ENCODE data around the gene MPST. TPM values are rescaled to one million over a fixed set of nuclear protein-coding genes. Genes with fewer than 3 reads are reported as not detected.

MPST gene
- total RNA-seq, 1 experiment from 2014 or later = 68.6 TPM

- H2AFZ ChIP-seq (ENCODE audit: low read depth, low read length, poor library complexity, severe bottlenecking) = no peak overlapping the region
- POLR2A ChIA-PET = no interaction called here
- DNase-seq (ENCODE audit: low read depth, low spot score) (no peak), ATAC-seq (no peak)
- no peaks in the 10 kb centered on the region for H4K20me1 ChIP-seq (ENCODE audit: insufficient read depth)
- H3K9me2 ChIP-seq (ENCODE audit: insufficient read depth) = no peaks in the 10 kb centered on the region
- intact Hi-C loops (cut with micrococcal nuclease) = no loop called here
- H3K27ac ChIP-seq (ENCODE audit: low read depth, low read length) = no peak overlapping the region
- TF ChIP-seq CTCF (IDR thresholded peaks at IDR 0.05 in 2 of 3, conservative IDR thresholded peaks at IDR 0.05 in 1 of 3; ENCODE audit: borderline replicate concordance in 1 of 3, insufficient read depth in 1 of 3, low read depth in 2 of 3, low read length in 2 of 3) (no peak), ATF3 (IDR thresholded peaks at IDR 0.05) (no peak), EZH2 (IDR thresholded peaks at IDR 0.05) (no peak), REST (IDR thresholded peaks at IDR 0.05; ENCODE audit: low read depth) (no peak), ZBTB33 (IDR thresholded peaks at IDR 0.05; ENCODE audit: extremely low read depth, insufficient replicate concordance, low read length) (no peak), RAD21 (IDR thresholded peaks at IDR 0.05; ENCODE audit: low read depth) (no peak), CBX3 (IDR thresholded peaks at IDR 0.05; ENCODE audit: low read depth) (no peak), YY1 (IDR thresholded peaks at IDR 0.05; ENCODE audit: extremely low read depth, insufficient replicate concordance, low read depth, low read length) (no peak), SP1 (IDR thresholded peaks at IDR 0.05; ENCODE audit: low read depth) (no peak), ELF1 (IDR thresholded peaks at IDR 0.05; ENCODE audit: borderline replicate concordance, low read depth) (no peak), POLR2AphosphoS5 (IDR thresholded peaks at IDR 0.05; ENCODE audit: low read depth, low read length) (no peak), TCF7L2 (IDR thresholded peaks at IDR 0.05; ENCODE audit: borderline replicate concordance, extremely low read depth, insufficient read depth, insufficient read length) (no peak), EZH2phosphoT487 (IDR thresholded peaks at IDR 0.05; ENCODE audit: borderline replicate concordance) (no peak), SRF (IDR thresholded peaks at IDR 0.05; ENCODE audit: low read depth) (no peak), ZFX (IDR thresholded peaks at IDR 0.05) (no peak)
- no peaks in the 10 kb centered on the region for H3K9me3 ChIP-seq (ENCODE audit: control insufficient read depth in 1 of 2, insufficient read depth in 1 of 2, low read depth in 1 of 2, low read length in 2 of 2)
- RAD21 ChIA-PET (ENCODE audit: low non-redundant PET in 1 of 2, low total read pairs in 2 of 2, uncharacterized antibody in 2 of 2, unreplicated experiment in 2 of 2) = no interaction called here
- H3K36me3 ChIP-seq (ENCODE audit: control insufficient read depth in 1 of 2, insufficient read depth in 2 of 2, low read length in 2 of 2) = peaks cover 0 to 2% of the 10 kb centered on the region in 2 experiments; a peak in 1 of 4 replicates
- H3K4me3 ChIP-seq (replicated peaks in 1 of 2; ENCODE audit: low read depth in 1 of 2, low read length in 2 of 2) = no peak overlapping the region
- no peaks in the 10 kb centered on the region for H3K27me3 ChIP-seq (ENCODE audit: insufficient read depth, low read length)
- CTCF ChIA-PET = no interaction called here
- no peak overlapping the region for H3K4me2 ChIP-seq (ENCODE audit: low read length)
- peaks cover 0 to 4% of the 10 kb centered on the region in 2 experiments; a peak in 1 of 4 replicates for H3K4me1 ChIP-seq (ENCODE audit: control insufficient read depth in 1 of 2, insufficient read depth in 2 of 2, low read length in 2 of 2)
- no peaks in the 10 kb centered on the region for H3K79me2 ChIP-seq (ENCODE audit: insufficient read depth, low read length)
- no peak overlapping the region for H3K9ac ChIP-seq (ENCODE audit: low read length)
- no TSS peak for BruUV-seq (replicated peaks)
Observed at GRCh38 chr22:37060801-37061610, 41.5 kb downstream of the MPST start.
